ENCODE results near the gene DCC.

- TF ChIP-seq CTCF (IDR thresholded peaks at IDR 0.05) = no peak
- no peak for TF ChIP-seq POLR2A (IDR thresholded peaks at IDR 0.05)
- no peak for TF ChIP-seq EP300 (IDR thresholded peaks at IDR 0.05)
These were observed 206.8 kb downstream of the DCC start for GRCh38 chr18:52546686-52547346.

Measured in tibial nerve (tissue), 4 donors.